Activated B cell treated with CpG ODN at 0.5 μM for 24 hours (primary cell): ENCODE measurements around the gene FNIP2. TPM values are rescaled to one million over a fixed set of nuclear protein-coding genes. Genes with fewer than 3 reads are reported as not detected.

ENCODE experiments used
- ATAC-seq: fragments of 200-7000 bp; cut with Tn5 transposase; one replicate; pipeline ENCODE4 v1.10.0; 2021; ENCODE audit warnings: low read depth, mild to moderate bottlenecking, moderate library complexity
- CTCF ChIA-PET: fragments of 350-600 bp; sonication (Branson Sonifier 250); formaldehyde crosslinking; loops from one replicate; lab custom pipeline; 2021; ENCODE audit warnings: antibody characterized with exemption; lab: Charles Lee
- POLR2A ChIA-PET: fragments of 350-600 bp; sonication (Branson Sonifier 250); formaldehyde crosslinking; loops from one replicate; lab custom pipeline; 2021; ENCODE audit warnings: antibody characterized with exemption; lab: Charles Lee
- DNase-seq: peaks from one replicate; pipeline ENCODE4 v3.0.0; 2022
- H3K27ac Mint-ChIP-seq: one replicate; pipeline ENCODE4 v1.8.0; 2020; ENCODE audit warnings: mixed read lengths
- H3K27me3 Mint-ChIP-seq: one replicate; pipeline ENCODE4 v1.8.0; 2021; ENCODE audit warnings: mixed read lengths
- H3K36me3 Mint-ChIP-seq: one replicate; pipeline ENCODE4 v1.8.0; 2021; ENCODE audit warnings: low read depth, mixed read lengths
- H3K4me1 Mint-ChIP-seq: one replicate; pipeline ENCODE4 v1.8.0; 2021; ENCODE audit warnings: mixed read lengths
- H3K4me3 Mint-ChIP-seq: one replicate; pipeline ENCODE4 v1.8.0; 2020; ENCODE audit warnings: mild to moderate bottlenecking, mixed read lengths
- H3K9me3 Mint-ChIP-seq: one replicate; pipeline ENCODE4 v1.8.0; 2020; ENCODE audit warnings: mixed read lengths
- intact Hi-C: fragments of 100-400 bp; cut with micrococcal nuclease; formaldehyde crosslinking; loops from one replicate; pipeline ENCODE4 v1.15.1; 2024
- total RNA-seq: library from RNA; stranded (reverse); gene quantifications from 2 replicates; pipeline ENCODE4 v1.2.3, GENCODE V29; 2022
- TF ChIP-seq, protein P1 (sequence below): fragments of 200-600 bp; IDR thresholded peaks from one replicate; pipeline ENCODE4 v1.8.0; 2022; ENCODE audit warnings: antibody characterized with exemption, mild to moderate bottlenecking

Gene FNIP2
- total RNA-seq, 1 donor from 2014 or later: not detected

DNA sequence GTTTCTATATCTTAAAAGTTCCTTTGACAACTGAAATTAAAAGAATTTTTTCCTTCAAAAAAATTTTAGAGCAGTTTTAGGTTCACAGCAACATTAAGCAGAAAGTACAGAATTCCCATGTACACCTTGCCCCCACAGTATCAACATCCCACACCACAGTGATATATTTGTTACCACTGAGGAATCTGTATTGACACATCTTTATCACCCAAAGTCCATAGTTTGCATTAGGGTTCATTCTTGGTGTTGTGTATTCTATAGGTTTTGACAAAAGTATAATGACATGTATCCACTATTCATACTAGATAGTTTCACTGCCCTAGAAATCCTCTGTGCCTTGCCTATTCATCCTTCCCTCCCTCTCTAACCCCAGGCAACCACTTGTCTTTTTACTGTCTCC is 43.7 kb downstream of the FNIP2 start:
- peaks cover 82% of the 10 kb centered on the region for H3K27me3 Mint-ChIP-seq
- no peak overlapping the region for H3K27ac Mint-ChIP-seq
- H3K4me1 Mint-ChIP-seq: peaks cover 29% of the 10 kb centered on the region
- TF ChIP-seq, protein P1, sequence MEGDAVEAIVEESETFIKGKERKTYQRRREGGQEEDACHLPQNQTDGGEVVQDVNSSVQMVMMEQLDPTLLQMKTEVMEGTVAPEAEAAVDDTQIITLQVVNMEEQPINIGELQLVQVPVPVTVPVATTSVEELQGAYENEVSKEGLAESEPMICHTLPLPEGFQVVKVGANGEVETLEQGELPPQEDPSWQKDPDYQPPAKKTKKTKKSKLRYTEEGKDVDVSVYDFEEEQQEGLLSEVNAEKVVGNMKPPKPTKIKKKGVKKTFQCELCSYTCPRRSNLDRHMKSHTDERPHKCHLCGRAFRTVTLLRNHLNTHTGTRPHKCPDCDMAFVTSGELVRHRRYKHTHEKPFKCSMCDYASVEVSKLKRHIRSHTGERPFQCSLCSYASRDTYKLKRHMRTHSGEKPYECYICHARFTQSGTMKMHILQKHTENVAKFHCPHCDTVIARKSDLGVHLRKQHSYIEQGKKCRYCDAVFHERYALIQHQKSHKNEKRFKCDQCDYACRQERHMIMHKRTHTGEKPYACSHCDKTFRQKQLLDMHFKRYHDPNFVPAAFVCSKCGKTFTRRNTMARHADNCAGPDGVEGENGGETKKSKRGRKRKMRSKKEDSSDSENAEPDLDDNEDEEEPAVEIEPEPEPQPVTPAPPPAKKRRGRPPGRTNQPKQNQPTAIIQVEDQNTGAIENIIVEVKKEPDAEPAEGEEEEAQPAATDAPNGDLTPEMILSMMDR: no peak
- peaks cover 8% of the 10 kb centered on the region for H3K9me3 Mint-ChIP-seq
- no peak for DNase-seq
- POLR2A ChIA-PET: no interaction called here
- CTCF ChIA-PET: no interaction called here
- H3K4me3 Mint-ChIP-seq: no peak overlapping the region
- intact Hi-C loops: no loop called here
- no peak for ATAC-seq
- no peaks in the 10 kb centered on the region for H3K36me3 Mint-ChIP-seq

DNA sequence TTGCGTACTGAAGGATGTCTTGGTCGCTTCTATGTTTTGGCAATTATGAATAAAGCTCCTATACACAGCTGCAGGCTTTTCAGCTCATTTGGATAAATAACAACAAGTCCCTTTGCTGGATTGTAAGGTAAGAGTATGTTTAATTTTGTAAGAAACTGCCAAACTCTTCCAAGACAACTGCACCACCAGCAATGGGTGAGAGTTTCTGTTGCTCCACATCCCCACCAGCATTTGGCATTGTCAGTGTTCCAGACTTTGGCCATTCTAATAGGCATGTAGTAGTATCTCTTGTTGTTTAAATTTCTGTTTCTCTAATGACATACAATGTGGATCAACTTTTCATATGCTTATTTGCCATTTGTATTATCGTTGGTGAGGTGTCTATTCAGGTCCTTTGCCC is 44.3 kb downstream of the FNIP2 start:
- Mint-ChIP-seq H3K36me3 (no peaks in the 10 kb centered on the region), H3K4me3 (no peak overlapping the region), H3K27me3 (peaks cover 83% of the 10 kb centered on the region), H3K27ac (no peak overlapping the region), H3K9me3 (peaks cover 8% of the 10 kb centered on the region), H3K4me1 (peaks cover 29% of the 10 kb centered on the region)
- intact Hi-C loops: no loop called here
- POLR2A ChIA-PET: no interaction called here
- no peak for ATAC-seq
- TF ChIP-seq, protein P1: no peak
- CTCF ChIA-PET: no interaction called here
- no peak for DNase-seq

DNA sequence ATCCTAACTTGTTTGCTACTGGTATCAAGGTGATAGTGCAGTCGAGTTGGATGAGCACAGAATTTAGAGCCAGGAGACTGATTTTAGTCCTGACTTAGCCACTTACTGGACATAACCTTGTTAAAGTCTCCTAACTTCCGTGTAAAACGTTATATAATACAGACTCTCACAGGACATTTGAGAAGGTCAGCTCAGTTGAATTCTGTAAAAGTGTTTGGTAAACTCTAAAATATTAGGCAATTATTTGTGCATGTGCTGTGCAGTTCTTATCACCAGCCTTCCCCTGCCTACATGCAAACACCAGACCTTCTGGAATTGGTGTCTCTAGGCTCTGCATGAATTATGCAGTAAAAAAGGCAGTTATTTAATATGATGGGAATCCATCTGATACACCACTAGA is 45.4 kb downstream of the FNIP2 start:
- CTCF ChIA-PET: no interaction called here
- Mint-ChIP-seq H3K27ac (no peak overlapping the region), H3K4me3 (no peak overlapping the region), H3K27me3 (peaks cover 83% of the 10 kb centered on the region), H3K4me1 (peaks cover 29% of the 10 kb centered on the region), H3K9me3 (peaks cover 4% of the 10 kb centered on the region), H3K36me3 (no peaks in the 10 kb centered on the region)
- POLR2A ChIA-PET: no interaction called here
- ATAC-seq (no peak), DNase-seq (no peak)
- TF ChIP-seq, protein P1: no peak
- intact Hi-C loops: no loop called here

DNA sequence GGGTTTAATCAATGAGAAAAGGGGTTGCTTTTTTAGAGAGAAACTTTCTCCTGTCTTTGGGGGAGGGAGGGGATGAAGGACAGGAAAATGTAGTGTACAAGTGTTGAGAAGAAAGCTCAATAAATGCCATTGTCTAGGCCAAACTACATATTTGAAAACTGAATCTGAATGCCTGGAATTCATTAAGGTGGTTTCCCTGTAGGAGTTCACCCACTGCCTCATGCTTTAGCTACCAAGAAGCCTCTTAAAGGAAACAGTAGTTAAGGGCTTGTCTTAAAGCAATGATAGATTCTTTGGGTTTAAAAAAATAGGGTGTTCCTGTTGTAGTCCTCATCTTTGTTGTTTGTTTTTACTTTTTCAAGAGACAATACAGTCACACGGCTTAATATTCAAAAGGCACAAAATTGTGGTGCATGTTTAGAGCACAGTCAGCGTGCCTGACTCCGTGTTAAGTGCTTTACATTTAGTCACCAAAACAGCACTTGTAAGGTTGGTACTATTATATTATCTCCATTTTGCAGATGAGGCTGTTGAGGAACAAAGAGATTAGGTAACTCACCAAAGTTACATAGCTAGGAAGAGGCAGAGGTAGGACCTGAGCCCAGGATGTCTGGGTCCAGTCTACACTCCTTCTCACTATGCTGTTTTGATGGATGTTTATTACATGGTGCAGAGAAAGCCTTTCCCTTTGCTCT is 46.0 kb downstream of the FNIP2 start:
- no peak overlapping the region for H3K4me3 Mint-ChIP-seq
- CTCF ChIA-PET: no interaction called here
- no peak for DNase-seq
- intact Hi-C loops: no loop called here
- TF ChIP-seq, protein P1: no peak
- H3K9me3 Mint-ChIP-seq: peaks cover 4% of the 10 kb centered on the region
- no peaks in the 10 kb centered on the region for H3K36me3 Mint-ChIP-seq
- H3K27ac Mint-ChIP-seq: no peak overlapping the region
- POLR2A ChIA-PET: no interaction called here
- no peak for ATAC-seq
- H3K27me3 Mint-ChIP-seq: peaks cover 80% of the 10 kb centered on the region
- H3K4me1 Mint-ChIP-seq: peaks cover 24% of the 10 kb centered on the region

DNA sequence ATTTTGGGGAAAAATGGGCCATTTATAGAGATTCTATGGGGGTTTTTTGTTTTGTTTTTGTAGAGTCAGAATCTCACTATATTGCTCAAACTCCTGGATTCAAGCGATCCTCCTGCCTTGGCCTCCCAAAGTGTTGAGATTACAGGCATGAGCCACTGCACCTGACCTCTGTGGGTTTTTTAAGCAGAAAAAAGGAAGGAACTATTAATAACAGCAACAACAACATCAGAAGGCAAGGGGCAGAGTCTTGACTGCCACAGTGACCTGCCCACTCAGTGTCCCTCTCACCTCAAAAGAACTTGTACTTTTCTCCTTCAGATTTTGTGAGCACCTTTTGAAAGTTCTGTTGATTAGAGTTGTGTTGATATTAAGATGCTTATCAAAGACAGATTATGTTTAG is 48.1 kb downstream of the FNIP2 start:
- CTCF ChIA-PET: no interaction called here

More for the DNA sequence above, 48.1 kb downstream of the FNIP2 start:
- Mint-ChIP-seq H3K27me3 (peaks cover 79% of the 10 kb centered on the region), H3K36me3 (no peaks in the 10 kb centered on the region), H3K27ac (peak overlapping the region; percentile 6), H3K4me1 (peaks cover 7% of the 10 kb centered on the region), H3K9me3 (peaks cover 4% of the 10 kb centered on the region), H3K4me3 (no peak overlapping the region)
- DNase-seq: no peak
- POLR2A ChIA-PET: no interaction called here
- TF ChIP-seq, protein P1: no peak
- no peak for ATAC-seq
- intact Hi-C loops: no loop called here
